Measurements from ENCODE around the gene RNF123.

RNF123 gene

DNA sequence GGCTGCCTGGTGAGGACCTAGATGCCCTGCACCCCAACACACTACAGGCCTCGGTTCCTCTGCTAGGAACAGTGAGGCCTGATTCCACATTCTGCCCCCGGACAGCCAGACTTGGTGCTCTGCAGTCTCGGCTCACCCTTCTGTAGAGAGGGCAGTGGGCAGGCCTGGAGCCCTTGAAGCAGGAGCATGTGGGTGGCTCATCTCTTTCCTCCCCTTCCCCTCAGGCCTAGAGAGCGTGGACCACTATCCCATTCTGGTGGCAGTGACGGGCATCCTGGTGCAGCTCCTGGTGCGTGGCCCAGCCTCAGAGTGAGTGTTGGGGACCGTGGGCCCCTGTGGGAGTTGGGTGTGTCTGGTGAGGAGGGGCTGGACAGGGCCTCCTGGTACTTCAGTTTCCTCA lies 26.8 kb downstream of the RNF123 start:
- Histone ChIP-seq H3K36me3 (peaks cover 10 to 43% (median 27%) of the 10 kb centered on the region in 11 experiments), H3K9ac (peak overlapping the region in 3 of 11 experiments; percentile 51 to 59 (median 52); a peak in 3 of 22 replicates), H3K27ac (peak overlapping the region in 1 of 11 experiments; percentile 51; a peak in 2 of 22 replicates), H3K4me3 (no peak overlapping the region), H4K20me1 (peaks cover 0 to 63% (median 30%) of the 10 kb centered on the region in 11 experiments; a peak in 19 of 22 replicates), H3K27me3 (peaks cover 0 to 4% (median 0%) of the 10 kb centered on the region in 11 experiments; a peak in 3 of 22 replicates), H3K4me1 (peaks cover 51 to 81% (median 74%) of the 10 kb centered on the region in 10 experiments), H3K4me2 (peak overlapping the region in 10 of 11 experiments; percentile 79 to 100 (median 98); a peak in 17 of 22 replicates), H3K9me3 (replicated peaks in 1 of 11) (no peaks in the 10 kb centered on the region)
- no peak for TF ChIP-seq Cebpa-rat (IDR thresholded peaks at IDR 0.05)

DNA sequence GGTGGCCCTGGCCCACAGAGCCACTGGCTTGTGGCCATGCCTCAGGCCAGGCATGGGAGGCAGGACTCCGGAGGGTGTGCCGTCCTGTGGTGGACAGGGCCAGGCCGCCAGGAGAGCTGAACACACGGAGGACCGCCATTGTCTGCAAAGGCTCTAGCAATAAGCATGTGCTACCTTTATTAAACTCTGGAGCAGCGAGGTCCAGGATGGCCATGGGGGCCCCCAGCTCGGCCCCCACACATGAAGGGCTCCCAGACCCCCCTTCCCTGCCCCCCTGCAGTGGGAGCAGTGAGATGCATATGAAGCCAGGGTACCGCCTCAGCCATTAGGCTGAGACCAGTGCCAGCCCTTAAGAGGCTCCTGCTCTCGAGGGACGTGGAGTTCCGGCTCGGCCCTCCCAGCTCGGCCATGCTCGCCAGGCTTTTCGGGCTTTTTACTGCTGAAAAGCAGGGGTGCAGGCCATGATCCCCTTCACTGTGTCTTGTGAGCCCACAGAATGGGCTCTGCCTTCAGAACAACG lies 27.4 kb downstream of the RNF123 start:
- Histone ChIP-seq H3K4me1 (peaks cover 51 to 75% (median 69%) of the 10 kb centered on the region in 10 experiments), H3K4me2 (peak overlapping the region; percentile 79 to 100 (median 98)), H3K9ac (peak overlapping the region; percentile 2 to 59 (median 51); a peak in 13 of 22 replicates), H3K27ac (peak overlapping the region in 7 of 11 experiments; percentile 10 to 61 (median 32); a peak in 9 of 22 replicates), H3K36me3 (peaks cover 15 to 47% (median 33%) of the 10 kb centered on the region in 11 experiments; a peak in 21 of 22 replicates), H3K4me3 (no peak overlapping the region; a peak in 1 of 20 replicates), H4K20me1 (peaks cover 0 to 69% (median 33%) of the 10 kb centered on the region in 11 experiments; a peak in 19 of 22 replicates), H3K9me3 (replicated peaks in 1 of 11) (no peaks in the 10 kb centered on the region), H3K27me3 (peaks cover 0 to 4% (median 0%) of the 10 kb centered on the region in 11 experiments; a peak in 3 of 22 replicates)
- no peak for TF ChIP-seq Cebpa-rat (IDR thresholded peaks at IDR 0.05)

DNA sequence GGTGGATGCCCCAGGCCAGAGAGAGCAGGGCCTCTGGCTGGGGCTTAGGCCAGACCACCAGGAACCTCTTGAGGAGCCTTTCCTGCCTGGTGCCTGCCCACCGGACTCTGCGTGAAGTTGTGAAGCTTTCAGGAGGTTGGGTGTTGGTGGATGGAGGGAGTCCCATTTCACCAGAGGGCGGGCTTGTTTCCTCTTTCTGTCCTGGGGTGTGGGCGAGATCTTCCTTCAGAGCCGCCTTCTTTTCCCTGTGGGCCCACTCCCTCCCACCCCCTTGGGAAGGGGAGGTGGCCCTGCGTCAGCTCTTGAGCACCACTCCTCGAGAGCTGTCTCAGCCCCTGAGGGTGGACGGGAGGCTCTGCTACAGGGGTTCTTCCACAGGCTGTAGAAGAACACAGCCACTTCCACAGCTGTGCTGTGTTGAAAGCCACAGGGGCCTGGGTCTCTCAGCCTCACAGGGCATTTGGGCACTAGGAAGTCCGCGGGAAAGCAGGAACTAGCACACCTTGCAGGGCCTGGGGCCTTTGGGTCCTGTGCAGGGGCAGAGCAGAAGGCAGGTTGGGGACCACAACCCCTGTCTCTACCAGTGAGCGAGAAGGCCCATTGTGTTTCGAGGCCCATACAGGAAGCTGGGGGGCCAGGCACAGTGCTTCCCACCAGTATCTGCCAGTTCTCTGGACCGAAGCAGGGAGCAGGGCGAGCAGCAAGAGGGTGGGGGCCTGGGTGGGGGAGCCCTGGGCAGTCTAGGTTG lies 28.0 kb downstream of the RNF123 start:
- no peaks in the 10 kb centered on the region for H3K9me3 ChIP-seq (replicated peaks in 1 of 11)
- peaks cover 0 to 4% (median 0%) of the 10 kb centered on the region in 11 experiments; a peak in 3 of 22 replicates for H3K27me3 ChIP-seq
- H3K9ac ChIP-seq = peak overlapping the region; percentile 2 to 59 (median 51); a peak in 13 of 22 replicates
- H4K20me1 ChIP-seq = peaks cover 0 to 75% (median 39%) of the 10 kb centered on the region in 11 experiments; a peak in 19 of 22 replicates
- H3K4me2 ChIP-seq = peak overlapping the region; percentile 79 to 100 (median 98)
- peaks cover 20 to 53% (median 40%) of the 10 kb centered on the region in 11 experiments; a peak in 21 of 22 replicates for H3K36me3 ChIP-seq
- no peak overlapping the region; a peak in 1 of 20 replicates for H3K4me3 ChIP-seq
- TF ChIP-seq Cebpa-rat (IDR thresholded peaks at IDR 0.05) = no peak
- peaks cover 49 to 73% (median 65%) of the 10 kb centered on the region in 10 experiments for H3K4me1 ChIP-seq
- peak overlapping the region in 7 of 11 experiments; percentile 10 to 61 (median 32); a peak in 9 of 22 replicates for H3K27ac ChIP-seq

DNA sequence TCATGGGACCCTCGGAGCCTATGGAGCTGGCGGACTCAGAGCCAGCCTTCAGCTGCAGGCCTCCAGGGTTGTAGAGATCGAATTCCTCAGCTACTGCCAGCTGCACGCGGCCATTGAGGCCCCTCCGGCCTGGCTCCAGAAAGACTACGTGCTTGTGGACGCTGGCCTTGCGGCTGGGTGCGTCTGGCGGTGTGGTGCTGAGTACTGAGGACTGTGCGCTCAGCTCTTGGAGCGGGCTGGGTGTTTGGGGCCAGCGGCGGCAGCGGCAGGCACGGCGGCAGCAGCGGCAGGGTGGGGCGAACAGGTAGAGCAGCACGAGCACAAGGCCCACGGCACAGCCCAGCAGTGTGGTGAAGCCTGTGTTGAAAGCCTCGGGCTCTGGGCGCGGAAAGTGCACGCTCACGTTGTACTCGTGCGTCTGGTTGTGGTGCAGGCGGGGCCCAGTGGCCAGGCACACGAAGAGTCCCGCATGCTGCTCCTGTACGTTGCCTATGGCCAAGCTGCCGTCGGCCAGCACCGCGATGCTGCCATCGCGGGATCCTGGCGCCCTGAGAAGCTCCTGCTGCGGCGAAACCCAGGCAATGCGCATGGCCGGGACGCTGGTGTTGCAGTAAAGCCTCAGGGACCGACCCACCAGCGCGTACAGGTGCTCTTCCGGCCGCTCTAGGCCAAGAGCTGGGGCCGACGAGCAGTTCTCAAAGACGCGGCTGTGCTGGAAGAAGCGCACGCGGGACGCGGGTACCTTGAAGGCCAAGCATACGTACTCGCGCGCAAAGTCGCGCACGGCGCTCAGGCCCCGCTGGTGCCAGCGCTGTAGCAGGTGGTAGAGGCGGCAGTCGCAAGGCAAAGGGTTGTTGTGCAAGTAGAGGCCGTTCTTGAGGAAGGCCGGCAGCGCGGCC lies 28.9 kb downstream of the RNF123 start:
- Histone ChIP-seq H3K4me2 (peak overlapping the region; percentile 95 to 100 (median 99)), H3K4me3 (peak overlapping the region in 9 of 10 experiments; percentile 51 to 68 (median 59); a peak in 14 of 20 replicates), H3K9ac (peak overlapping the region in 9 of 11 experiments; percentile 13 to 75 (median 65); a peak in 10 of 22 replicates)

DNA sequence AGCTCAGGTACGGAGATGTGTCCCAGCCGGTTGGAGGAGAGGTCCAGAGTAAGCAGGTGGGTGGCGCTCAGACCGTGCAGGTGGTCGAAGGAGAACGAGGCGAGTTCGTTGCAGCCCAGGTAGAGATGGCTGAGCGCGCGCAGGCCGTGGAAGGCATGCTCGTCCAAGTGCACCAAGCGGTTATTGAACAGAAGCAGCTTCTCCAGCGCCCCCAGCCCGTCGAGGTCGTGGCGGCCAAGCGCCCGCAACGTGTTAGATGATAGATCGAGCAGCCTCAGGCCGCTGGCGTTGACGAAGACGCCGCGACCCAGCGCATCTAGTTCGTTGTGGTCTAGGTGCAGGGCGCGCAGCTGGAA lies 29.5 kb downstream of the RNF123 start:
- Histone ChIP-seq H3K27me3 (peaks cover 0 to 4% (median 0%) of the 10 kb centered on the region in 11 experiments; a peak in 3 of 22 replicates), H3K27ac (peak overlapping the region in 2 of 11 experiments; percentile 39 to 54; a peak in 1 of 22 replicates), H3K4me2 (peak overlapping the region; percentile 95 to 100 (median 99)), H4K20me1 (peaks cover 0 to 86% (median 51%) of the 10 kb centered on the region in 11 experiments; a peak in 20 of 22 replicates), H3K36me3 (peaks cover 24 to 57% (median 43%) of the 10 kb centered on the region in 11 experiments; a peak in 21 of 22 replicates), H3K4me3 (peak overlapping the region; percentile 51 to 68 (median 58)), H3K9me3 (replicated peaks in 1 of 11) (no peaks in the 10 kb centered on the region), H3K4me1 (peaks cover 46 to 67% (median 59%) of the 10 kb centered on the region in 10 experiments), H3K9ac (peak overlapping the region; percentile 42 to 75 (median 65); a peak in 21 of 22 replicates)
- no peak for TF ChIP-seq Cebpa-rat (IDR thresholded peaks at IDR 0.05)

More for the DNA sequence above, 28.9 kb downstream of the RNF123 start:
- H4K20me1 ChIP-seq = peaks cover 0 to 83% (median 48%) of the 10 kb centered on the region in 11 experiments; a peak in 20 of 22 replicates
- peaks cover 49 to 73% (median 64%) of the 10 kb centered on the region in 10 experiments for H3K4me1 ChIP-seq
- H3K27ac ChIP-seq = no peak overlapping the region
- TF ChIP-seq Cebpa-rat (IDR thresholded peaks at IDR 0.05) = no peak
- H3K27me3 ChIP-seq = peaks cover 0 to 4% (median 0%) of the 10 kb centered on the region in 11 experiments; a peak in 3 of 22 replicates
- peaks cover 24 to 57% (median 43%) of the 10 kb centered on the region in 11 experiments; a peak in 21 of 22 replicates for H3K36me3 ChIP-seq
- H3K9me3 ChIP-seq (replicated peaks in 1 of 11) = no peaks in the 10 kb centered on the region

DNA sequence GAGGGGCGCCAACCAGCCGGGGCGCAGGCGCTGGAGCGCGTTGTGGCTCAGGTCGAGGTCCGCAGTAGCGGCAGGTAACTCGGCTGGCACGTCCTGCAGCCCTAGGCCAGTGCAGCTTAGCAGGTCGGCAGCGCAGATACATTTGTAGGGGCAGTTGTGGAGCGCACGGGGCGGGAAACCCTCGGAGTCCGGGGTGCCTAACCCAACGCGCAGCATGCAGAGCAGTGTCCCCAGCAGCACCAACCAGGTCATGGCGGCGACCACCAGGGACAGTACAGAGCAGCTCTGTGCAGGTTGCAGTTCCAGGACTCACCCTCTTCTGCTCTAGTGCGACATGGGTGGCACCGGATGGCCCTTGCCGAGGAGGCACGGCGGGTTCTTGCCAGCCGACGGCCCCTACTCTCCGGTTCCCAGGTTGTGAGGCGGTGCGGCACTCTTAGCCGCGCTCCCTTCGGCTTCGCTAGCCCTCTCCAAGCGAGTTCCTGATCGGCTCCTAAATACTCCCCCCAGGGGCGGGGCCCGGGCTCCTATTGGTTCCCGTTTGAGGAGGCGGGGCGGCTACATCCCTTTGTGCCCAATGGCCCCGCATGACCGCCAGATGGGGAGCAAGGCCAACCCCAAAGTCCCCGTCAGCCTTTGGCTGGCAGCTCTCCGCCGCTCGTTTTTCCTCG lies 30.0 kb downstream of the RNF123 start, which contains the start of gene AMIGO3:
Gene AMIGO3 (minus strand): TSS at position 471 of the 671 bp plus-strand sequence. CDS start 219 bp downstream, at position 252.
- Histone ChIP-seq H3K36me3 (peaks cover 24 to 52% (median 43%) of the 10 kb centered on the region in 11 experiments; a peak in 21 of 22 replicates), H3K4me2 (peak within 1 kb of the TSS; percentile 95 to 100 (median 99)), H3K27ac (peak within 1 kb of the TSS in 5 of 11 experiments; percentile 8 to 54 (median 38); a peak in 5 of 22 replicates)

More for the DNA sequence above, 30.0 kb downstream of the RNF123 start, which contains the start of gene AMIGO3:
- Histone ChIP-seq H3K9me3 (replicated peaks in 1 of 11) (no peaks in the 10 kb centered on the region), H3K9ac (peak within 1 kb of the TSS; percentile 42 to 75 (median 65)), H4K20me1 (peaks cover 0 to 86% (median 51%) of the 10 kb centered on the region in 11 experiments; a peak in 20 of 22 replicates), H3K4me3 (peak within 1 kb of the TSS; percentile 51 to 68 (median 58)), H3K4me1 (peaks cover 46 to 64% (median 57%) of the 10 kb centered on the region in 10 experiments), H3K27me3 (peaks cover 0 to 4% (median 0%) of the 10 kb centered on the region in 11 experiments; a peak in 3 of 22 replicates)
- TF ChIP-seq Cebpa-rat (IDR thresholded peaks at IDR 0.05) = no peak

All from BLaER1 treated with 17β-estradiol and CSF1 and Interleukin-3, amounts not matched to agents 10 nM and 100 nM (cell line).